Kidney (tissue), 14 donors: ENCODE data around the gene CMTM4. TPM values are rescaled to one million over a fixed set of nuclear protein-coding genes. Genes with fewer than 3 reads are reported as not detected.
A peak's percentile ranks its signal among the peaks of the same experiment; 100 is the strongest.
"Not testable (repeated sequence)": the region's sequence is repeated elsewhere in the genome, so short reads cannot be mapped to it uniquely, and the experiment has no call there.

Source experiments
- DNase-seq, 5 donors: peaks; one replicate each; pipeline ENCODE4 v3.0.0-alpha.2; 2013 to 2020
- FAIRE-seq: peaks from 2 replicates; lab custom pipeline; 2012; peaks lifted over from hg19 to GRCh38; lab: Jason Lieb, UNC
- H3K27ac ChIP-seq, 2 donors: one replicate each; pipeline ENCODE4 v1.7.0; 2013; ENCODE audit warnings: low read depth in 2 of 2, low read length in 2 of 2, inconsistent platforms in 1 of 2
- H3K27me3 ChIP-seq: one replicate; pipeline ENCODE4 v1.7.1; 2013; ENCODE audit warnings: low read length, inconsistent platforms; ENCODE audit not compliant: control insufficient read depth, insufficient read depth
- H3K36me3 ChIP-seq, 3 donors: one replicate each; pipeline versions ENCODE4 v1.7.0 to v1.7.1; 2013; ENCODE audit warnings: low read length in 3 of 3, control low read depth in 1 of 3, inconsistent platforms in 1 of 3; ENCODE audit not compliant: insufficient read depth in 3 of 3, control insufficient read depth in 2 of 3
- H3K4me1 ChIP-seq, 3 donors: one replicate each; pipeline versions ENCODE4 v1.7.0 to v1.7.1; 2013; ENCODE audit warnings: low read length in 3 of 3, inconsistent platforms in 1 of 3, low read depth in 1 of 3; ENCODE audit not compliant: control insufficient read depth in 2 of 3, insufficient read depth in 2 of 3
- H3K4me3 ChIP-seq, 3 donors: one replicate each; pipeline versions ENCODE4 v1.7.0 to v1.8.1; 2013; ENCODE audit warnings: low read length in 3 of 3, control low read depth in 1 of 3, inconsistent platforms in 1 of 3
- H3K9ac ChIP-seq, 3 donors: one replicate each; pipeline versions ENCODE4 v1.7.0 to v1.7.1; 2013; ENCODE audit warnings: low read length in 3 of 3, control low read depth in 1 of 3, inconsistent platforms in 1 of 3
- H3K9me3 ChIP-seq, 3 donors: one replicate each; pipeline versions ENCODE4 v1.7.0 to v1.7.1; 2013; ENCODE audit warnings: low read length in 3 of 3, control low read depth in 1 of 3, inconsistent platforms in 1 of 3; ENCODE audit not compliant: control insufficient read depth in 2 of 3, insufficient read depth in 1 of 3
- intact Hi-C: fragments of 100-400 bp; cut with DNase I; formaldehyde crosslinking; loops from one replicate; pipeline ENCODE4 v1.11.1; 2022
- polyA plus RNA-seq: library from polyadenylated mRNA; stranded (reverse); fragments of 350-450 nt; fragmentation: Illumina TruSeq; extraction: RNeasy Lipid Tissue Mini Kit (QIAGEN cat#74804); gene quantifications from one replicate; pipeline ENCODE4 v1.2.3, GENCODE V29; 2014; ENCODE audit warnings: low read depth, low replicate concordance; ENCODE audit not compliant: insufficient read depth
- total RNA-seq: library from RNA; stranded (reverse); fragmentation: NEBNext Ultra II Directional; extraction: Animal tissue kit (Norgen Biotek cat#: 25700); gene quantifications from one replicate; pipeline ENCODE4 v1.2.1, GENCODE V29; 2021
- TF ChIP-seq, protein P1 (sequence below): IDR thresholded peaks from 3 replicates; pipeline ENCODE4 v1.5.1; 2012; ENCODE audit warnings: mild to moderate bottlenecking, moderate library complexity, borderline replicate concordance; ENCODE audit not compliant: insufficient read depth; ENCODE audit errors: extremely low read depth
- donor health status: control.
- donor health status: control.
- donor health status: control.
- donor health status: control.
- donor health status: control.
- donor health status: DM: yes; HTN: yes; CAD: no.
- donor health status: Normal renal cell carcinoma (clear cell type).

Gene CMTM4
- total and polyA plus RNA-seq, 2 donors from 2014 or later = 43.2 to 82.2 TPM

DNA sequence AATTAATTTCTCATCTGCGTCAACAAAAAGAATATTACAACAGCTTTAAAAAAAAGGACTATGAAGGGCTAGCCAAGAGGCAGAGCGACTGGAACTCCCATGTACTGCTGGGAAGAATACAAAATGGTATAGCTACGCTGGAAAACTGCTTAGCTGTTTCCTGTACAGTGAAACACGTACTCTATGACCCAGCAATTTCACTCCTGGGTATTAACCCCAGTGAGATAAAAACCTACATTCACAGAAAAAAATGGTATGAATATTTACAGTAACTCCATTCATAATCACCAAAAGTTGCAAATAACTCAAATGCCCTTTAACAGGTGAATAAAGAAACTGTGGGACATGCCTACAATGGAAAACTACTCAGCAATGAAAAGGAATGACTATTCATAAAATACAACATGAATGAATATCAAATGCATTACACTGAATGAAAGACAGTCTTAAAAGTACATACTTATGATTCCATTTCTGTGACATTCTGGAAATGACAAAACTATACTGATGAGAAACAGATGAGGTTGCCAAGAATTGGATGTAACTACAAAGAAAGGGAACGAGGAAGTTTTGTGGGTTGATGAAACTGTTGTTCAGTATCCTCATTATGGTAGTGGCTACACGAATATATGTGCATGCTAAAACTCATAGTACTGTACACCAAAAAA is 27.6 kb downstream of the CMTM4 start:
- H3K4me3 ChIP-seq = no peak overlapping the region
- TF ChIP-seq, protein P1, sequence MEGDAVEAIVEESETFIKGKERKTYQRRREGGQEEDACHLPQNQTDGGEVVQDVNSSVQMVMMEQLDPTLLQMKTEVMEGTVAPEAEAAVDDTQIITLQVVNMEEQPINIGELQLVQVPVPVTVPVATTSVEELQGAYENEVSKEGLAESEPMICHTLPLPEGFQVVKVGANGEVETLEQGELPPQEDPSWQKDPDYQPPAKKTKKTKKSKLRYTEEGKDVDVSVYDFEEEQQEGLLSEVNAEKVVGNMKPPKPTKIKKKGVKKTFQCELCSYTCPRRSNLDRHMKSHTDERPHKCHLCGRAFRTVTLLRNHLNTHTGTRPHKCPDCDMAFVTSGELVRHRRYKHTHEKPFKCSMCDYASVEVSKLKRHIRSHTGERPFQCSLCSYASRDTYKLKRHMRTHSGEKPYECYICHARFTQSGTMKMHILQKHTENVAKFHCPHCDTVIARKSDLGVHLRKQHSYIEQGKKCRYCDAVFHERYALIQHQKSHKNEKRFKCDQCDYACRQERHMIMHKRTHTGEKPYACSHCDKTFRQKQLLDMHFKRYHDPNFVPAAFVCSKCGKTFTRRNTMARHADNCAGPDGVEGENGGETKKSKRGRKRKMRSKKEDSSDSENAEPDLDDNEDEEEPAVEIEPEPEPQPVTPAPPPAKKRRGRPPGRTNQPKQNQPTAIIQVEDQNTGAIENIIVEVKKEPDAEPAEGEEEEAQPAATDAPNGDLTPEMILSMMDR = no peak
- intact Hi-C loops = no loop called here
- no peak for FAIRE-seq
- no peak overlapping the region for H3K9ac ChIP-seq
- no peaks in the 10 kb centered on the region for H3K9me3 ChIP-seq
- no peak for DNase-seq
- H3K27ac ChIP-seq = no peak overlapping the region
- H3K27me3 ChIP-seq = no peaks in the 10 kb centered on the region
- H3K36me3 ChIP-seq = no peaks in the 10 kb centered on the region
- H3K4me1 ChIP-seq = no peaks in the 10 kb centered on the region

DNA sequence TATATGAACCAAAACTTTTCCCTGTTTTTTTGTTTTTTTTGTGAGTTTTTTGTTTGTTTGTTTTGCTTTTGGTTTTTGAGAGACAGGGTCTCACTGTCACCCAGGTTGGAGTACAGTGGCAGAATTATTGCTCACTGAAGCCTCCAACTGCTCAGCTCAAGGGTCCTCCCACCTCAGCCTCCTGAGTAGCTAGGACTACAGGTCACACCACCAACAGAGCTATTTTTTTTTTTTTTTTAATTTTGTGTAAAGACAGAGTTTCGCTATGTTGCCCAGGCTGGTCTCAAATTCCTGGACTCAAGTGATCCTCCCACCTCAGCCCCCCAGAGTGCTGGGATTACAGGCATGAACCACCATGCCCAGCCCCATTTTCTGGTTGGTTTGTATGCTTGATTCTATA is 28.6 kb downstream of the CMTM4 start:
- TF ChIP-seq, protein P1 = no peak
- Histone ChIP-seq H3K9ac (no peak overlapping the region), H3K27me3 (no peaks in the 10 kb centered on the region), H3K9me3 (no peaks in the 10 kb centered on the region), H3K4me1 (no peaks in the 10 kb centered on the region), H3K27ac (no peak overlapping the region), H3K36me3 (no peaks in the 10 kb centered on the region), H3K4me3 (no peak overlapping the region)
- FAIRE-seq (no peak), DNase-seq (no peak)
- intact Hi-C loops = no loop called here

DNA sequence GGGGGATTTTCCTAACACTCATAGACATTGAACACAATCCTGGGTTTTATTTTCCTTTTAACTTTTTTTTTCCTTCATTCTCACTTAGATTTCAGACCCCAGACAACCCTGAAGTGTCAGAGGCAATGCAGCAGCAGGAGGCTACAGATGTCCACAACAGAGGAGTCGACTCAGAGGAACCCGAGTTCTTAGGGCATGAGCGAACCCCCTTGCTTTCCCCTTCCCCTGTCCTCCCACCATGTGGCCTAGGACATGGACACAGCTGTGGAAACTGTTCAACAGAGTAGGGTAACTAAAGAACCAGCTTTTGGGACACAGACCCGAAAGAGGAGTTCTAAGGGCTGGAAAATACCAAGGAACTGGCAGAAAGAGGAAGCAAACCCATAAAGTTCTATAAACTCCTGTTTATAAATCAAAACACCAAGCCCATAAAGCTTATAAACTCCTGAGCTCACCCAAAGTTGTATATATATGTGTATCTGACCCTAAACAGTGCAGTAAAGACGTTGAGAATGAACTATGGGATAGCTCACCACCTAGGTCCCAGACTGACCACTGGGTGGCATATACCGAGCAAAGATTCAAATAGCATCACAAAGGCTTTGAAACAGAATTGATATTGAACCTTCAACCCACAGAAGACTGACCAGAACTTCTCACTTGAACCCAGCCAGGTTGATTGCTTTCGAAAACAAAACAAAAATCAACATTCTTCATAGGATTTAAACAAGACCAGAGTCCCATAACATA is 33.9 kb downstream of the CMTM4 start:
- Histone ChIP-seq H3K4me3 (no peak overlapping the region), H3K4me1 (peaks cover 7 to 23% (median 10%) of the 10 kb centered on the region in 3 donors), H3K9ac (peak overlapping the region in 1 of 3 donors; percentile 46), H3K27me3 (no peaks in the 10 kb centered on the region), H3K36me3 (no peaks in the 10 kb centered on the region), H3K27ac (peak overlapping the region; percentile 32 to 39), H3K9me3 (no peaks in the 10 kb centered on the region)
- FAIRE-seq (no peak), DNase-seq (peak in 2 of 5 donors; percentile 19 to 43)
- intact Hi-C loops = no loop called here
- TF ChIP-seq, protein P1 = peak; percentile 35

- FAIRE-seq = not testable (repeated sequence)
Observed at GRCh38 chr16:66661671-66662346, 34.7 kb downstream of the CMTM4 start.

More at GRCh38 chr16:66661671-66662346, 34.7 kb downstream of the CMTM4 start:
- intact Hi-C loops, H3K27me3 ChIP-seq, DNase-seq, H3K9me3 ChIP-seq, H3K4me3 ChIP-seq, H3K36me3 ChIP-seq: not testable (repeated sequence)
- Histone ChIP-seq H3K4me1 (peaks cover 7 to 23% (median 10%) of the 10 kb centered on the region in 3 donors), H3K27ac (peak overlapping the region; percentile 39 to 73), H3K9ac (peak overlapping the region in 1 of 3 donors; percentile 30)
